Stimulated activated CD8-positive, alpha-beta memory T cell treated with anti-CD3 and anti-CD28 coated beads, Interleukin-12 subunit alpha, Interleukin-12 subunit beta, amount 100 ng/mL, for 24 hours (primary cell): Measurements from ENCODE around the gene SESN2.

Experiments used
- DNase-seq: peaks from one replicate; pipeline ENCODE4 v3.0.0-alpha.2; 2020; ENCODE audit errors: extremely low read depth

Gene SESN2

GRCh38 chr1:28282426-28283407 lies 23.4 kb downstream of the SESN2 start:
- DNase-seq = no peak

- DNase-seq = no peak
These were observed 26.8 kb downstream of the SESN2 start for GRCh38 chr1:28286111-28286510.

- no peak for DNase-seq
These were observed 29.2 kb downstream of the SESN2 start for GRCh38 chr1:28288487-28288886.

- no peak for DNase-seq
These were observed 31.5 kb downstream of the SESN2 start for GRCh38 chr1:28290851-28291250.

DNA sequence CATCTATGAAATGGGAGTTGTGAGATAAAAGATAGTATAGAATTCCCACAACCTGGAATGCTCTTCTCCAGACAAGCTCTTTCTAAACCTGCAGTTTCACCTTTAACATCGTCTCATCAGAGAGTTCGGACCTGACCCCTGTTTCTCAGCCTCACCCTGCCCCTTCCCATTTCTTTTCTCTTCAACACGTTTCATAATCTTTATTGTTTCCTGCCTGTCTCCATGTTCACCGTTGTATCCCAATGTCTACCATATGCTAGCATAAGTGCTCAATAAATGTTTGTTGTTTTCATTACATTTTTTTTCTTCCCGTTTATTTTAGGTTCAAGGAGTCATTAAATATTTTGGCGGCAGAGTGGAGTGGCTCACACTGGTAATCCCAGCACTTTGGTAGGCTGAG lies 32.4 kb downstream of the SESN2 start:
- no peak for DNase-seq

DNA sequence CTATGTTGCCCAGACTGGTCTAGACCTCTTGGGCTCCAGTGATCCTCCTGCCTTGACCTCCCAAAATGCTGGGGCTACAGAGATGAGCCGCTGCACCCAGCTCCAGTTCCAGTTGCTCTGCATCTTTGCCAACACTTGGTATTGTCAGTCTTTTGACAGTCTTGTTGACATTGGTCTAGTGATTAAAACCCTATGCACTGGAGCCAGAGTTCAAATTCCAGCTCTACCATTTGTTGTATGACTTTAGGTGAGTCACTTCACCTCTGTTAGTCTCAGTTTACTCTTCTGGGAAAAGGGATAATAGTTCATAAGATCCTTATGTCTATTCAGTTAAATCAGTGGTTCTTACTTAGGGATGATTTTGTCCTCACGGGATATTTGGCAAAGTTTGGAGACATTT lies 36.6 kb downstream of the SESN2 start:
- DNase-seq = no peak

GRCh38 chr1:28296401-28297261 lies 37.3 kb downstream of the SESN2 start:
- DNase-seq = no peak

DNA sequence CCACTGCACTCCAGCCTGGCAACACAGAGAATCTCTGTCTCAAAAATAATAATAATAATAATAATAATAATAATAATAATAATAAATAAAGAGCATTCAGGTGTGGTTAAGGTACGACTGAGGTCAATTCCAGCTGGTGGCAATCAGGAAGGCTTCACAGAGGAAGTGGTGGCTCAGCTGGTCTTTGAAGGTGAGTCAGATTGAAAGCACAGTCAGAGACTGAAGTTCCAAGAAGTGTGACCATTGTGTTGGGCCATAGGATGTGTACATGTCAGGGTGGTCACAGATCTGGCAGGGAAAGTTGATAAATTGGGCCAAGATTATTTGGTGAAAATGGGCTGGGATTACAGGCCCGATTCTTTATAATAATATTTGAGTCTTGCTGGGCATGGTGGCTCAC lies 38.5 kb downstream of the SESN2 start:
- no peak for DNase-seq

GRCh38 chr1:28298438-28298837 lies 39.1 kb downstream of the SESN2 start:
- DNase-seq = no peak

DNA sequence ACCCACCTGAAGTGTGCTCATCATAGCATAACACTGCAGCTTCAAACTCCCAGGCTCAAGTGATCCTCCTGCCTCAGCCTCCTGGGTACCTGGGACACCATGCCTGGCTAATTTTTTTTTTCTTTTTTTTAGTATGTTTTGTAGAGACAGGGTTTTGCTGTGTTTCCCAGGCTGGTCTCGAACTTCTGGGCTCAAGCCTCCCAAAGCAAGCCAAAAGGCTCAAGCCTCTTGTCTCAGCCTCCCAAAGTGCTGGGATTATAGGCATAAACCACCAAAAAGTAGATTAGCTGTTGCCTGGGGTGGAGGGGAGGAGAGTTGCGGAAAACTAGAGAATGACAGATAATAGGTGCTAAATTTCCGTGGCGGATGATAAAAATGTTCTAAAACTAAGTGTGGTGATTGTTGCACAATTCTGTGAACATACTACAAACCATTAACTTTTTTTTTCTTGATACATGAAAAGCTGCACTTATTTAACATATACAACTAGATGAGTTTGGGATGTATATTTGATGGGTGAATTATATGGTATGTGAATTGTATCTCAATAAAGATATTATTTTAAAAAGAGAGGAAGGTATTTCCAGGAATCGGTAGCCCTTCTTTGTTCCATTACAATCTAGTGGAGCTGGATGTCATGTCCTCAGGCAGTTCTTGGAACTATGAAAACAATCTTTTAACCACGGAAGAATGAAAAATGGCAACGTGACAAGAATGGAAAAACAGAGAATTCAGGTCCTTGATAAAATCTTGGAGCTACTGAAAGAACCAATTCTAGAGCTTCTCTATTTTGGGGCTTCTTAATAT lies 42.3 kb downstream of the SESN2 start:
- no peak for DNase-seq

GRCh38 chr1:28302247-28302646 lies 42.9 kb downstream of the SESN2 start:
- no peak for DNase-seq

DNA sequence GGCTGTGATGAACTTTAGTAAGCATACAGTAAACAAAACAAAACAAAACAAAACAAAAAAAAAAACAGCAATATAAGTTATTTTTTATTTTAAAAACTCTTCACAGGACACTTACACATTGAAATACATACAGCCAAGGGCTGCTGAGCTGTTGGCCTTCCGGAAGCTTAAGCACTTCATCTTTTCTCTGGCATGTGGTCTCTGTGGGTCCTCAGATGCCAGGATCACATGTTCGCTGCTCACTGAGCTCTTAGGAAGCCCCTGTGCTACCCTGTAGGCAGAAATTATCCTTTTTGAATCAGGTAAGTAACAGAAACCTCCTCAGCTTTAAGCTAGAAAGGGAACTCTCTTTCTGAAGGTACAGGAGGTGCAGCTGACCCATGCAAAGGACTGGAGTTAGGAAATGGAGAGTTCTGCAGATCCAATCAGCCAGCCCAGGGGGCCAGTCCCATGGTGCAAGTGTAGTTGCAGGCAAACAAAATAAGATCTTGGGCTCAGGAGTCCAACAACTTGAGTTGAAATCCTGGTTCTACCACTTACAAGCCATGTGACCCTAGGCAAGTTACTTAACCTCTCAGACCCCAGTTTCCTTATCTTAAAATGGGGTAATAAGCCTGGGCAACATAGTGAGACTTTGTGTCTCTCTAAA lies 47.1 kb downstream of the SESN2 start:
- DNase-seq = no peak

- DNase-seq = no peak
These were observed 49.4 kb downstream of the SESN2 start for GRCh38 chr1:28308750-28309149.

GRCh38 chr1:28309702-28310101 lies 50.4 kb downstream of the SESN2 start:
- no peak for DNase-seq

GRCh38 chr1:28313702-28314546 lies 54.6 kb downstream of the SESN2 start:
- DNase-seq = no peak

DNA sequence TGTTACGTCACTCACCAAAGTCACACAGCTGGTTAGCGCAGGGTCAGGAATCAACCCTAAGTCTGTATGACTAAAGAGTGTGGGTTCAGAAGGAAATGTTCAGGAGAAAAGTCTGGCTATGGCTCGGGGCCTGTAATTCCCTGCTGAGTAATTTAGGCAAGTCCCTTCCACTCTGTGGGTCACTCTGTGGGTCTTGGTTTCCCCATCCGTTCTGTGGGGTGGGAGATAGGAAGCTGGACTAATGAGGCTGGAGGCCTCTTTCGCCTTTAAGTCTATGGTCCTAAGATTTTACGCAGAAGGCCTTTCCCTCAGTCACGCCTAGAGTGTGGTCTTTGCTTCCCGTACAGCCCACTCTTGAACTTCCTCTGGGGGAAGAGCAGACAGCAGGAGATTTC lies 55.2 kb downstream of the SESN2 start:
- no peak for DNase-seq

- no peak for DNase-seq
These were observed 57.7 kb downstream of the SESN2 start for GRCh38 chr1:28317014-28317413.

DNA sequence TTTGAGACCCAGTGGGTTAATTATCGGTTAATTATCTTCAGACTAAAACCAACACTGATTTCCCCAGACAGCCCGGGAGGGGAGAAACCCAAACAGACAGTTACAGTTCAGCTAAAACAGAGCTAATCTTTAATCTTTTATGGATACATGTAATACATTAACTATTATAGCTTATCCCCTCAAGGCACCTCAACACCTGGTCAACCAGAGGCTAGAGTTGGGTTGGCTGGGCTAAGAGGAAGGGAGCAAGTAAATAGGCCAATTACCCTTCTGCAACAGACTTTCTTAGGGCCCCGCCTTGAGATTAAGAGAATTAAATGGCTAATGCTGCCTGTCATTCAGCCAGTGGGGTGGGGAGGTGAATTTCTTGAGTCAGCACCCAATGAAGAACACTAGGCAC lies 62.9 kb downstream of the SESN2 start:
- DNase-seq = no peak

DNA sequence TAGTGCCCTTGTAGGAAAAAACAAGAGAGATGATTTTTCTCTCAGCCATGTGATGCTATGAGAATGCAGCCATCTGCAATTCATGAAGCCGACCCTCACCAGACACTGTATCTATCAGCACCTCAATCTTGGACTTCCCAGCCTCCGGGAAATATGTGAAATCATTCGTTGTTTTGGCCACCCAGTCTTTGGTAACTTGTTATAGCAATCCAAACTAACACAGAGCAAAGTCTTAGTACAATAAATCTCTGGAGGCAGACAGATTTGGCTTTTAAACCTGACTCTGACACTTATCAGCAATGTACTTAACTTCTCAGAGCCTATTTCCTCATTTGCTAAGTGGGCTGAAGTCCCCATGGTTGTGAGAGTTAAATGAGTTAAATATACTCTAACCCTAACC lies 64.4 kb downstream of the SESN2 start:
- no peak for DNase-seq

DNA sequence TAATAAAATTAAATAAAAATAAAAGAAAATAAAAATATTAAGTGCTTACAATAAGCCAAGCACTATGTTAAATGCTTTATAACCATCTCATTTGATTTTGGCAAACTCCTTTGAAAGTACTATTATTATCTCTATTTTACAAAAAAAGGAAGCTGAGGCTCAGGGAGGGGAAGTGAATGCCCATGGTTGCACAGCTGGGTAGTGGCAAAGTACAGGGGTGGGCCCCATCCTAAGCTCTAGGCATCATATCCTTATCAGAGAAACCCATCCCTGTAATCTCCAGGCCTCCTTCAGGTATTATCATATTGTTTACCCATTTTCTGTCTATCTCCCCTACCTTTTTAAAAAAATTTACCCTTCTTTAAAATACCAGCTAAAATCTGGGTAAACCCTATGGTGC lies 67.2 kb downstream of the SESN2 start:
- DNase-seq = no peak
